ENCODE results near the gene COL24A1.
"Not testable (repeated sequence)": the region's sequence is repeated elsewhere in the genome, so short reads cannot be mapped to it uniquely, and the experiment has no call there.

The COL24A1 gene

GRCh38 chr1:85748120-85748519 is 408.5 kb downstream of the COL24A1 start:
- no peak for DNase-seq

GRCh38 chr1:85746777-85747176 is 409.8 kb downstream of the COL24A1 start:
- no peak for DNase-seq

- DNase-seq, result no peak
These were observed 412.8 kb downstream of the COL24A1 start for GRCh38 chr1:85743814-85744213.

- no peak for DNase-seq
These were observed 421.6 kb downstream of the COL24A1 start for GRCh38 chr1:85734931-85735330.

- DNase-seq, result no peak
These were observed 437.8 kb downstream of the COL24A1 start for GRCh38 chr1:85718678-85719340.

GRCh38 chr1:85714418-85715114 is 442.0 kb downstream of the COL24A1 start:
- DNase-seq, result not testable (repeated sequence)

GRCh38 chr1:85708829-85709227 is 447.7 kb downstream of the COL24A1 start:
- no peak for DNase-seq

GRCh38 chr1:85707990-85708828 is 448.4 kb downstream of the COL24A1 start, which contains the start of gene ZNHIT6:
ZNHIT6 (minus strand) TSS chr1:85708433; CDS start chr1:85708284, 149 bp downstream.
- peak; percentile 97 for DNase-seq

- no peak for DNase-seq
These were observed 449.1 kb downstream of the COL24A1 start for GRCh38 chr1:85707267-85707989.

GRCh38 chr1:85705940-85706339 is 450.6 kb downstream of the COL24A1 start:
- no peak for DNase-seq

- DNase-seq, result peak; percentile 51
These were observed 456.1 kb downstream of the COL24A1 start for GRCh38 chr1:85700422-85700821.

- no peak for DNase-seq
These were observed 458.7 kb downstream of the COL24A1 start for GRCh38 chr1:85697895-85698294.

- peak; percentile 67 for DNase-seq
These were observed 463.8 kb downstream of the COL24A1 start for GRCh38 chr1:85692730-85693314.

- DNase-seq, result peak; percentile 36
These were observed 466.7 kb downstream of the COL24A1 start for GRCh38 chr1:85689775-85690404.

- no peak for DNase-seq
These were observed 473.1 kb downstream of the COL24A1 start for GRCh38 chr1:85683292-85684025.

- peak; percentile 38 for DNase-seq
These were observed 475.5 kb downstream of the COL24A1 start for GRCh38 chr1:85681087-85681486.

All from fibroblast of skin of right quadriceps (primary cell).